Activated T-helper 17 cell treated with anti-CD3 and anti-CD28 coated beads, Interleukin-2, amount 50 U/mL, for 72 hours (primary cell): Measurements from ENCODE around the gene TMEM234. TPM values are rescaled to one million over a fixed set of nuclear protein-coding genes. Genes with fewer than 3 reads are reported as not detected.
"Not testable (repeated sequence)": the region's sequence is repeated elsewhere in the genome, so short reads cannot be mapped to it uniquely, and the experiment has no call there.

Experiments used
- ATAC-seq: fragments of 150-1000 bp; cut with Tn5 transposase; replicated peaks from 2 replicates; pipeline ENCODE4 v1.10.0; 2021; ENCODE audit warnings: mild to moderate bottlenecking, moderate library complexity
- H3K27ac Mint-ChIP-seq: one replicate; pipeline ENCODE4 v1.8.0; 2022; ENCODE audit warnings: mixed read lengths
- H3K27me3 Mint-ChIP-seq: one replicate; pipeline ENCODE4 v1.8.0; 2022; ENCODE audit warnings: mixed read lengths
- H3K36me3 Mint-ChIP-seq: one replicate; pipeline ENCODE4 v1.8.0; 2022; ENCODE audit warnings: low read depth, mild to moderate bottlenecking, mixed read lengths
- H3K4me1 Mint-ChIP-seq: one replicate; pipeline ENCODE4 v1.8.0; 2022; ENCODE audit warnings: mixed read lengths
- H3K4me3 Mint-ChIP-seq: one replicate; pipeline ENCODE4 v1.8.0; 2022; ENCODE audit warnings: mild to moderate bottlenecking, mixed read lengths
- H3K9me3 Mint-ChIP-seq: one replicate; pipeline ENCODE4 v1.8.0; 2022; ENCODE audit warnings: mixed read lengths
- total RNA-seq, 2 donors: library from RNA; stranded (reverse); gene quantifications; one replicate each; pipeline ENCODE4 v1.2.3, GENCODE V29; 2022

The TMEM234 gene
- 10 to 100 TPM; 11.4 to 12.9 TPM for total RNA-seq

DNA sequence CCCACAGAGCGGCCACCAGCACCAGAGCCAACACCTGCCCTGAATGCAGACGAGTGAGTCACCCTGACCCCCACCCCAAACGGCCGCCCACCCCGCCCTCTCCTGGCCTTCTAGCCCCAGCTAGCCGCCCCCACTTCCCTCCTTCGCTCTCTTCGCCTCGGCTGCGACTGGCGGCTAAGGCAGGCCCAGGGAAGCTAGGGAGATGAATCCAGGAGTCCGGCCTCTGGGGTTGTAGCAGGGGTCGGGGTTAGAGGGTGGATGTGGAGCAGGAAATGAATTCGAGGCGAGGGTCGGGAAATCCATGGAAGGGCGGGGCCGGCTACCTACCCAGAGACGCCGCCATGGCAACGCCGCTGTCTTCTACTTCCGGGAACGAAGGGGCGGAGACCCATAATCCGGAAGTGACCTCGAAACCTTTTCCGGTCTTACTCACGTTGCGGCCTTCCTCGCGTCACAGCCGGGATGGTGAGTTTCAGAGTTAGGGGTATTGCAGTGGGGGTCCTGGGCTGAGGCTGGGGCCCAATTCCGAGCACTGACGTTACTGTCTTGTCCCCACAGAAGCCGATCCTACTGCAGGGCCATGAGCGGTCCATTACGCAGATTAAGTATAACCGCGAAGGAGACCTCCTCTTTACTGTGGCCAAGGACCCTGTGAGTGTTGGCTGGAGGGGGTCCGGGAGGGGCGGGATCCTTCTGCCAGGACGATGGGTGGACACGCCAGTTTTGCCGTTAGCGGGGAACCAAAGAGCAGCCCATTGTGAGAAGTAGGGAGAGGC lies at the start of gene TMEM234, which contains the start of gene EIF3I:
TMEM234 (minus strand) TSS at position 374 of the 776 bp plus-strand sequence; CDS start at position 343, 31 bp downstream.
EIF3I (plus strand) TSS at position 428 of the 776 bp plus-strand sequence; CDS start at position 463, 35 bp downstream.
- Mint-ChIP-seq H3K27ac (peak within 1 kb of the TSS; percentile 97), H3K36me3 (peaks cover 58% of the 10 kb centered on the region), H3K4me1 (peaks cover 16% of the 10 kb centered on the region), H3K9me3 (no peaks in the 10 kb centered on the region), H3K4me3 (peak within 1 kb of the TSS; percentile 92), H3K27me3 (no peaks in the 10 kb centered on the region)
- ATAC-seq = peak; percentile 99

- Mint-ChIP-seq H3K4me3 (no peak overlapping the region), H3K27ac (no peak overlapping the region), H3K4me1 (peaks cover 47% of the 10 kb centered on the region), H3K9me3 (peaks cover 3% of the 10 kb centered on the region), H3K27me3 (no peaks in the 10 kb centered on the region), H3K36me3 (peaks cover 73% of the 10 kb centered on the region)
- ATAC-seq = no peak
Measured at GRCh38 chr1:32269744-32270143, 47.6 kb upstream of the TMEM234 start.

- Mint-ChIP-seq H3K4me1 (peaks cover 30% of the 10 kb centered on the region), H3K4me3 (peak overlapping the region; percentile 77), H3K27ac (peak overlapping the region; percentile 94), H3K36me3 (peaks cover 64% of the 10 kb centered on the region), H3K27me3 (no peaks in the 10 kb centered on the region), H3K9me3 (peaks cover 3% of the 10 kb centered on the region)
- peak; percentile 64 for ATAC-seq
Measured at GRCh38 chr1:32266921-32267591, 44.9 kb upstream of the TMEM234 start.

- Mint-ChIP-seq H3K36me3 (peaks cover 61% of the 10 kb centered on the region), H3K4me3 (peak overlapping the region; percentile 77), H3K9me3 (peaks cover 3% of the 10 kb centered on the region), H3K27me3 (no peaks in the 10 kb centered on the region), H3K4me1 (peaks cover 23% of the 10 kb centered on the region), H3K27ac (peak overlapping the region; percentile 89)
- ATAC-seq = no peak
Measured at GRCh38 chr1:32265846-32266245, 43.7 kb upstream of the TMEM234 start.

- Mint-ChIP-seq H3K27me3 (no peaks in the 10 kb centered on the region), H3K9me3 (peaks cover 3% of the 10 kb centered on the region), H3K4me3 (peak overlapping the region; percentile 62), H3K36me3 (peaks cover 65% of the 10 kb centered on the region), H3K27ac (peak overlapping the region; percentile 75), H3K4me1 (peaks cover 29% of the 10 kb centered on the region)
- peak; percentile 72 for ATAC-seq
Measured at GRCh38 chr1:32263744-32264143, 41.6 kb upstream of the TMEM234 start.

DNA sequence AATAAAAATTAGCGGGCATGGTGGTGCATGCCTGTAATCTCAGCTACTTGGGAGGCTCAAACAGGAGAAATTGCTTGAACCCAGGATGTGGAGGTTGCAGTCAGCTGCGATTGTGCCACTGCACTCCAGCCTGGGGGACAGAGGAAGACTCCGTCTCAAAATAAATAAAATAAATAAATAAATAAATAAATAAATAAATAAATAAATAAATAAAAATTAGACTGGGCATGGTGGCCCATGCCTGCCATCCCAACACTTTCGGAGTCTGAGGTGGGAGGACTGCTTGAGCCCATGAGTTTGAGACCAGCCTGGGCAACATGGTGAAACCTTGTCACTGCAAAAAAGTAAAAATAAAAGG lies 41.1 kb upstream of the TMEM234 start:
- Mint-ChIP-seq H3K36me3 (peaks cover 65% of the 10 kb centered on the region), H3K4me1 (peaks cover 29% of the 10 kb centered on the region), H3K4me3 (peak overlapping the region; percentile 62)
- not testable (repeated sequence) for ATAC-seq, H3K9me3 Mint-ChIP-seq, H3K27me3 Mint-ChIP-seq, H3K27ac Mint-ChIP-seq

DNA sequence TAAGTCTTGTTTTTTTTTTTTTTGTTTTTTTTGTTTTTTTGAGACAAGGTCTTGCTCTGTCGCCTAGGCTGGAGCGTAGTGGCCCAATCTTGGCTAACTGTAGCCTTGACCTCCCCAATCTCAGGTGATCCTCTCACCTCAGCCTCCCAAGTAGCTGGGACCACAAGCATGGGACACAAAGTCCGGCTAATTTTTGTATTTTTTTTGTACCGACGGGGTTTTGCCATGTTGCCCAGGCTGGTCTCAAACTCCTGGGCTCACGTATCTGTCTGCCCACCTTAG lies 35.0 kb upstream of the TMEM234 start:
- Mint-ChIP-seq H3K4me3 (peak overlapping the region; percentile 99), H3K27ac (peak overlapping the region; percentile 92), H3K27me3 (no peaks in the 10 kb centered on the region), H3K9me3 (no peaks in the 10 kb centered on the region), H3K36me3 (peaks cover 74% of the 10 kb centered on the region), H3K4me1 (peaks cover 22% of the 10 kb centered on the region)
- ATAC-seq = no peak

- peak; percentile 30 for ATAC-seq
- Mint-ChIP-seq H3K4me1 (peaks cover 22% of the 10 kb centered on the region), H3K36me3 (peaks cover 78% of the 10 kb centered on the region), H3K27ac (peak overlapping the region; percentile 92), H3K9me3 (no peaks in the 10 kb centered on the region), H3K27me3 (no peaks in the 10 kb centered on the region), H3K4me3 (peak overlapping the region; percentile 99)
Measured at GRCh38 chr1:32256473-32257226, 34.5 kb upstream of the TMEM234 start.

DNA sequence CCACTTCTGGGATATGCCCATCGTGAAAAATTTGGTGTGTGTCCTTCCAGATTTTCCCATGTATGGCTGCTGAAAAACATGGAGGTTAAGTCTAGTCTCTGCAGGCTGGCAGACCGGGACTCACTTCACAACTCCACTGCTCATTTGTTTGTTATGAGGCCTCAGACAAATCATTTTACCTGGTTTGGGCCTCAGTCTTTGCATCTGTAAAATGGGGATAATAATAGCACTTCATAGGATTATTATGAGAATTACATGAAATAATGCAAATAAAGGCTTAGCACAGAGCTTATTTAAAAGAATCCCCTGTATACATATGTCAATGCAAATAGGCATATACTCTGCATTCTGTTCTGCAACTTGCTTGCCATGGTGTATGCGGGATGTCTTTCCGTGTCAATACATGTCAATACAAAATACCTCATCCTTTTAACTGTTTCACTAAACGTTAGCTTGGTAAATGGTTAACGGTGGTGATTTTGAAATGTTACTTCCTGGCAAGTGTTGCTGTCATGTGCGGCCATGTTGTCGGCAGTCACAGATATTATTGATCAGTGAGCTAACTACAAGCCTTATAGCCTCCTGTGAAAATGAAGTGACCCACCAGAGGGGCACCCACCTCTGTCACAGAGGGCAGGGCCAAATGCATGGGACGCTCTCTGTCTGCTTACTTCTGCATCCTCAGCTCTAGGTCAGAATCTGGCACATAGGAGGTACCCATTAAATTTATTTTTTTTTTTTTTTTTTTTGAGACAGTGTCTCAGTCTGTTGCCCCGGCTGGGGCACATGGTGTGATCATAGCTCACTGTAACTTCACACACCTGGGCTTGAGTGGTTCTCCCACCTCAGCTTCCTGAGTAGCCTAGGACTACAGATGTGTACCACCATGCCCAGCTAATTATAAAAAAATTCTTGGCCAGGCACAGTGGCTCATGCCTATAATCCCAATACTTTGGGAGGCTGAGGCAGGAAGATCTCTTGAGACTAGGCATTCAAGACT lies 33.2 kb upstream of the TMEM234 start:
- peak; percentile 2 for ATAC-seq
- H3K9me3 Mint-ChIP-seq = no peaks in the 10 kb centered on the region

GRCh38 chr1:32250893-32251716 lies 29.0 kb upstream of the TMEM234 start, which contains the start of gene LCK:
TSS of gene LCK (plus strand) at chr1:32251265. CDS start at chr1:32274330, 23,065 bp downstream.
- ATAC-seq = peak; percentile 50
- Mint-ChIP-seq H3K36me3 (peaks cover 50% of the 10 kb centered on the region), H3K27me3 (no peaks in the 10 kb centered on the region), H3K4me1 (peaks cover 35% of the 10 kb centered on the region), H3K4me3 (peak within 1 kb of the TSS; percentile 99), H3K9me3 (no peaks in the 10 kb centered on the region), H3K27ac (peak within 1 kb of the TSS; percentile 97)

More for the DNA sequence above, 33.2 kb upstream of the TMEM234 start:
- Mint-ChIP-seq H3K27ac (peak overlapping the region; percentile 88), H3K4me3 (peak overlapping the region; percentile 99), H3K4me1 (peaks cover 24% of the 10 kb centered on the region), H3K36me3 (peaks cover 78% of the 10 kb centered on the region), H3K27me3 (no peaks in the 10 kb centered on the region)

GRCh38 chr1:32249831-32250525 lies 27.8 kb upstream of the TMEM234 start:
- no peaks in the 10 kb centered on the region for H3K9me3 Mint-ChIP-seq
- peaks cover 35% of the 10 kb centered on the region for H3K4me1 Mint-ChIP-seq
- peaks cover 43% of the 10 kb centered on the region for H3K36me3 Mint-ChIP-seq
- H3K4me3 Mint-ChIP-seq = peak overlapping the region; percentile 99
- ATAC-seq = peak; percentile 67
- peak overlapping the region; percentile 97 for H3K27ac Mint-ChIP-seq
- no peaks in the 10 kb centered on the region for H3K27me3 Mint-ChIP-seq

- Mint-ChIP-seq H3K4me3 (peak overlapping the region; percentile 99), H3K9me3 (no peaks in the 10 kb centered on the region), H3K27ac (peak overlapping the region; percentile 93), H3K27me3 (no peaks in the 10 kb centered on the region), H3K36me3 (peaks cover 28% of the 10 kb centered on the region), H3K4me1 (peaks cover 31% of the 10 kb centered on the region)
- ATAC-seq = peak; percentile 54
Measured at GRCh38 chr1:32247983-32248889, 26.1 kb upstream of the TMEM234 start.
